Loucy (cell line): ENCODE measurements around the gene TMEM234.

ENCODE experiments used
- EZH2phosphoT487 ChIP-seq: fragments of 200-600 bp; IDR thresholded peaks from 2 replicates; pipeline ENCODE4 v1.6.1; 2018; ENCODE audit warnings: antibody characterized with exemption, mild to moderate bottlenecking, moderate library complexity, borderline replicate concordance
- TF ChIP-seq, protein P1 (sequence below): fragments of 200-600 bp; sonication (generic); conservative IDR thresholded peaks from 2 replicates; pipeline ENCODE4 v1.5.1; 2014; ENCODE audit warnings: mild to moderate bottlenecking, antibody characterized with exemption, low read length

DNA sequence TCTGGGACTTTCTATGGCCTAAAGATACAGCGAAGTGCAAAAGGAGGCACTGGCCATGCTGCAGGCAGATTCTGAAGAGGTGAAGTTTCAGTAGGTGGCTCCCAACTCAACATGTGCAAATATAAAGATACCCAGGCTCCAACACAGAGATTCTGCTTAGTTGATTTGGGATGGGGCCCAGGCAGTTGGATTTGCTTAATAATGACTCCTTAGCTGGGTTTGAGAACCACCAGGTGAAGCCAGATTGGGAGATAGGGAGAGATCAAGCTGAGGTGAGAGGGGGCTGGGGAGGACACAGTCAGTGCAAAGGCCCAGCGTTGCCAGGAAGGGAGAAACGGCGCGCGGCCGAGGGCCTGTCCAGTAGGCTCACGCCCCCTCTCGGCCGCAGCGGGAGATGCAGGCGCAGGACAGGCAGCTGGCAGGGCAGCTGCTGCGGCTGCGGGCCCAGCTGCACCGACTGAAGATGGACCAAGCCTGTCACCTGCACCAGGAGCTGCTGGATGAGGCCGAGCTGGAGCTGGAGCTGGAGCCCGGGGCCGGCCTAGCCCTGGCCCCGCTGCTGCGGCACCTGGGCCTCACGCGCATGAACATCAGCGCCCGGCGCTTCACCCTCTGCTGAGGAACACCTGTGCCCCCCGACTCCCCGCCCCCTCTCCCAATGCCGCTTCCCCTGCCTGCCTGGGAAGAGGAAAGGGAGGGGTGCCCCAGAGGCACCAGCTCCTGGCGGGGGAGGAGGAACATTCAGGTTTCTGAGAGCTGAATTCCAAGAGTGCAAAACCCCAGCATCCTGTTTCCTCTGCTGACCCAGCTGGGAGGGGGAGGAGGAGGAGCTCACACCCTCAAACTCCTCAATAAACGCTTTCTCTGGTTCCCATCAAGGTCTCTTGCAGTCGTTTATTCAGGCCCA is 26.1 kb upstream of the TMEM234 start:
- TF ChIP-seq, protein P1, sequence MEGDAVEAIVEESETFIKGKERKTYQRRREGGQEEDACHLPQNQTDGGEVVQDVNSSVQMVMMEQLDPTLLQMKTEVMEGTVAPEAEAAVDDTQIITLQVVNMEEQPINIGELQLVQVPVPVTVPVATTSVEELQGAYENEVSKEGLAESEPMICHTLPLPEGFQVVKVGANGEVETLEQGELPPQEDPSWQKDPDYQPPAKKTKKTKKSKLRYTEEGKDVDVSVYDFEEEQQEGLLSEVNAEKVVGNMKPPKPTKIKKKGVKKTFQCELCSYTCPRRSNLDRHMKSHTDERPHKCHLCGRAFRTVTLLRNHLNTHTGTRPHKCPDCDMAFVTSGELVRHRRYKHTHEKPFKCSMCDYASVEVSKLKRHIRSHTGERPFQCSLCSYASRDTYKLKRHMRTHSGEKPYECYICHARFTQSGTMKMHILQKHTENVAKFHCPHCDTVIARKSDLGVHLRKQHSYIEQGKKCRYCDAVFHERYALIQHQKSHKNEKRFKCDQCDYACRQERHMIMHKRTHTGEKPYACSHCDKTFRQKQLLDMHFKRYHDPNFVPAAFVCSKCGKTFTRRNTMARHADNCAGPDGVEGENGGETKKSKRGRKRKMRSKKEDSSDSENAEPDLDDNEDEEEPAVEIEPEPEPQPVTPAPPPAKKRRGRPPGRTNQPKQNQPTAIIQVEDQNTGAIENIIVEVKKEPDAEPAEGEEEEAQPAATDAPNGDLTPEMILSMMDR = peak; percentile 82
- TF ChIP-seq EZH2phosphoT487 = no peak
